Ishikawa (cell line): ENCODE measurements around the gene FRS3.

ENCODE experiments used
- TAF1 ChIP-seq: IDR thresholded peaks from 2 replicates; pipeline ENCODE4 v1.6.1; 2012; ENCODE audit warnings: low read depth, mild to moderate bottlenecking
- TF ChIP-seq, protein P1 (sequence below): IDR thresholded peaks from 2 replicates; pipeline ENCODE4 v1.6.1; 2012; ENCODE audit warnings: low read depth, mild to moderate bottlenecking
- TF ChIP-seq, protein P2 (sequence below): IDR thresholded peaks from 2 replicates; pipeline ENCODE4 v1.6.1; 2012

- TF ChIP-seq TAF1 = no peak
- TF ChIP-seq, protein P1, sequence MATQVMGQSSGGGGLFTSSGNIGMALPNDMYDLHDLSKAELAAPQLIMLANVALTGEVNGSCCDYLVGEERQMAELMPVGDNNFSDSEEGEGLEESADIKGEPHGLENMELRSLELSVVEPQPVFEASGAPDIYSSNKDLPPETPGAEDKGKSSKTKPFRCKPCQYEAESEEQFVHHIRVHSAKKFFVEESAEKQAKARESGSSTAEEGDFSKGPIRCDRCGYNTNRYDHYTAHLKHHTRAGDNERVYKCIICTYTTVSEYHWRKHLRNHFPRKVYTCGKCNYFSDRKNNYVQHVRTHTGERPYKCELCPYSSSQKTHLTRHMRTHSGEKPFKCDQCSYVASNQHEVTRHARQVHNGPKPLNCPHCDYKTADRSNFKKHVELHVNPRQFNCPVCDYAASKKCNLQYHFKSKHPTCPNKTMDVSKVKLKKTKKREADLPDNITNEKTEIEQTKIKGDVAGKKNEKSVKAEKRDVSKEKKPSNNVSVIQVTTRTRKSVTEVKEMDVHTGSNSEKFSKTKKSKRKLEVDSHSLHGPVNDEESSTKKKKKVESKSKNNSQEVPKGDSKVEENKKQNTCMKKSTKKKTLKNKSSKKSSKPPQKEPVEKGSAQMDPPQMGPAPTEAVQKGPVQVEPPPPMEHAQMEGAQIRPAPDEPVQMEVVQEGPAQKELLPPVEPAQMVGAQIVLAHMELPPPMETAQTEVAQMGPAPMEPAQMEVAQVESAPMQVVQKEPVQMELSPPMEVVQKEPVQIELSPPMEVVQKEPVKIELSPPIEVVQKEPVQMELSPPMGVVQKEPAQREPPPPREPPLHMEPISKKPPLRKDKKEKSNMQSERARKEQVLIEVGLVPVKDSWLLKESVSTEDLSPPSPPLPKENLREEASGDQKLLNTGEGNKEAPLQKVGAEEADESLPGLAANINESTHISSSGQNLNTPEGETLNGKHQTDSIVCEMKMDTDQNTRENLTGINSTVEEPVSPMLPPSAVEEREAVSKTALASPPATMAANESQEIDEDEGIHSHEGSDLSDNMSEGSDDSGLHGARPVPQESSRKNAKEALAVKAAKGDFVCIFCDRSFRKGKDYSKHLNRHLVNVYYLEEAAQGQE = no peak
- TF ChIP-seq, protein P2, sequence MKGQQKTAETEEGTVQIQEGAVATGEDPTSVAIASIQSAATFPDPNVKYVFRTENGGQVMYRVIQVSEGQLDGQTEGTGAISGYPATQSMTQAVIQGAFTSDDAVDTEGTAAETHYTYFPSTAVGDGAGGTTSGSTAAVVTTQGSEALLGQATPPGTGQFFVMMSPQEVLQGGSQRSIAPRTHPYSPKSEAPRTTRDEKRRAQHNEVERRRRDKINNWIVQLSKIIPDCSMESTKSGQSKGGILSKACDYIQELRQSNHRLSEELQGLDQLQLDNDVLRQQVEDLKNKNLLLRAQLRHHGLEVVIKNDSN = no peak
Measured at GRCh38 chr6:41826343-41827022, 46.8 kb upstream of the FRS3 start.
